ENCODE results near the gene NOL3. TPM values are rescaled to one million over a fixed set of nuclear protein-coding genes. Genes with fewer than 3 reads are reported as not detected.

The NOL3 gene
- polyA plus RNA-seq, 1 of the 3 experiments (the other 2 are of a cell fraction) = 34.1 TPM

GRCh38 chr16:67195676-67196075, 25.3 kb downstream of the NOL3 start:
- Histone ChIP-seq H3K27me3 (ENCODE audit: insufficient read depth) (no peaks in the 10 kb centered on the region), H3K36me3 (replicated peaks in 1 of 2; ENCODE audit: control insufficient read depth in 1 of 2, insufficient read depth in 2 of 2, low read length in 1 of 2) (peaks cover 34 to 67% of the 10 kb centered on the region in 2 experiments), H4K20me1 (ENCODE audit: insufficient read depth) (peaks cover 21% of the 10 kb centered on the region), H3K9me2 (no peaks in the 10 kb centered on the region), H3K9ac (no peak overlapping the region), H3K4me3 (ENCODE audit: low read depth in 2 of 2, low read length in 1 of 2) (no peak overlapping the region), H3K4me1 (ENCODE audit: control insufficient read depth in 1 of 2, insufficient read depth in 2 of 2, low read depth in 1 of 2, low read length in 1 of 2) (peaks cover 8 to 25% of the 10 kb centered on the region in 2 experiments; a peak in 3 of 4 replicates), H3F3A (replicated peaks; ENCODE audit: insufficient read depth) (peaks cover 31% of the 10 kb centered on the region), H3K4me2 (no peak overlapping the region), H3K9me3 (no peaks in the 10 kb centered on the region), H3K79me2 (ENCODE audit: insufficient read depth) (peaks cover 50% of the 10 kb centered on the region), H3K27ac (ENCODE audit: low read depth in 2 of 2, low read length in 1 of 2) (no peak overlapping the region), H2AFZ (ENCODE audit: low read depth) (no peak overlapping the region)
- DNase-seq = no peak
- WGBS (ENCODE audit: low lambda C conversion rate) = 94% methylated on average over 2 of the region's 5 CpGs
- no peak for TF ChIP-seq YY1 (IDR thresholded peaks at IDR 0.05; ENCODE audit: low read depth)
- TF ChIP-seq ELF1 (IDR thresholded peaks at IDR 0.05) = no peak
- no peak for TF ChIP-seq TAF1 (IDR thresholded peaks at IDR 0.05; ENCODE audit: borderline replicate concordance, low read depth, low read length)
- TF ChIP-seq CTCF (IDR thresholded peaks at IDR 0.05) = no peak
- no peak for TF ChIP-seq TCF12 (IDR thresholded peaks at IDR 0.05)
- POLR2A ChIA-PET = no interaction called here
- CTCF ChIA-PET = interaction anchor here (0.7 to 0.8 kb wide), 2 partner anchors 12 to 14 kb away, joined by 3 read pairs; no protein-coding TSS in a partner anchor

GRCh38 chr16:67196881-67197280, 26.5 kb downstream of the NOL3 start:
- Histone ChIP-seq H3K27ac (ENCODE audit: low read depth in 2 of 2, low read length in 1 of 2) (no peak overlapping the region), H3K9me3 (no peaks in the 10 kb centered on the region), H2AFZ (ENCODE audit: low read depth) (no peak overlapping the region), H3F3A (replicated peaks; ENCODE audit: insufficient read depth) (peaks cover 31% of the 10 kb centered on the region), H4K20me1 (ENCODE audit: insufficient read depth) (peaks cover 21% of the 10 kb centered on the region), H3K36me3 (replicated peaks in 1 of 2; ENCODE audit: control insufficient read depth in 1 of 2, insufficient read depth in 2 of 2, low read length in 1 of 2) (peaks cover 34 to 75% of the 10 kb centered on the region in 2 experiments), H3K9me2 (no peaks in the 10 kb centered on the region), H3K9ac (no peak overlapping the region), H3K4me2 (no peak overlapping the region), H3K4me1 (ENCODE audit: control insufficient read depth in 1 of 2, insufficient read depth in 2 of 2, low read depth in 1 of 2, low read length in 1 of 2) (peaks cover 8 to 20% of the 10 kb centered on the region in 2 experiments; a peak in 3 of 4 replicates), H3K4me3 (ENCODE audit: low read depth in 2 of 2, low read length in 1 of 2) (no peak overlapping the region), H3K79me2 (ENCODE audit: insufficient read depth) (peaks cover 48% of the 10 kb centered on the region), H3K27me3 (ENCODE audit: insufficient read depth) (no peaks in the 10 kb centered on the region)
- POLR2A ChIA-PET = interaction anchor here (1.7 kb wide), 2 partner anchors 10 to 12 kb away, joined by 7 to 8 read pairs; no protein-coding TSS in a partner anchor
- 100% methylated on average over 1 of the region's 1 CpG for WGBS (ENCODE audit: low lambda C conversion rate)
- DNase-seq = no peak
- CTCF ChIA-PET = interaction anchor here (1.2 to 1.9 kb wide), 5 partner anchors 12 to 243 kb away, joined by 3 to 7 read pairs (median 6); partner anchors contain the start of gene TMEM208
- TF ChIP-seq MAX (IDR thresholded peaks at IDR 0.05; ENCODE audit: low read depth) = no peak
- TF ChIP-seq RFX5 (IDR thresholded peaks at IDR 0.05; ENCODE audit: low read length) = no peak
- no peak for TF ChIP-seq ELF1 (IDR thresholded peaks at IDR 0.05)
- TF ChIP-seq EZH2phosphoT487 (IDR thresholded peaks at IDR 0.05; ENCODE audit: borderline replicate concordance, low read depth) = no peak
- no peak for TF ChIP-seq RXRA (IDR thresholded peaks at IDR 0.05; ENCODE audit: borderline replicate concordance, low read depth)
- no peak for TF ChIP-seq TCF12 (IDR thresholded peaks at IDR 0.05)
- no peak for TF ChIP-seq CTCF (IDR thresholded peaks at IDR 0.05)
- TF ChIP-seq FOXJ3 (CRISPR knock-in tag; IDR thresholded peaks at IDR 0.05) = no peak
- no peak for TF ChIP-seq MEF2A (IDR thresholded peaks at IDR 0.05; ENCODE audit: borderline replicate concordance, low read depth)
- TF ChIP-seq EP300 (IDR thresholded peaks at IDR 0.05; ENCODE audit: borderline replicate concordance in 1 of 2, low read depth in 1 of 2, low read length in 1 of 2) = no peak
- no peak for TF ChIP-seq SIN3A (IDR thresholded peaks at IDR 0.05; ENCODE audit: borderline replicate concordance, low read depth, low read length)
- TF ChIP-seq NFIC (IDR thresholded peaks at IDR 0.05; ENCODE audit: borderline replicate concordance) = no peak
- TF ChIP-seq POLR2AphosphoS5 (IDR thresholded peaks at IDR 0.05; ENCODE audit: low read depth, low read length) = no peak
- no peak for TF ChIP-seq FOSL2 (IDR thresholded peaks at IDR 0.05; ENCODE audit: borderline replicate concordance, low read depth)
- no peak for TF ChIP-seq YY1 (IDR thresholded peaks at IDR 0.05; ENCODE audit: low read depth)
- TF ChIP-seq SMC3 (IDR thresholded peaks at IDR 0.05; ENCODE audit: low read depth, low read length) = no peak
- no peak for TF ChIP-seq ZBTB33 (IDR thresholded peaks at IDR 0.05; ENCODE audit: borderline replicate concordance, low read depth)
- no peak for TF ChIP-seq TAF1 (IDR thresholded peaks at IDR 0.05; ENCODE audit: borderline replicate concordance, low read depth, low read length)
